Type B pancreatic cell (in vitro differentiated cells): ENCODE measurements around the gene CEP350. TPM values are rescaled to one million over a fixed set of nuclear protein-coding genes. Genes with fewer than 3 reads are reported as not detected.

Experiments
- DNase-seq: peaks from one replicate; pipeline ENCODE4 v3.0.0; 2021; ENCODE audit warnings: mixed read lengths; ENCODE audit not compliant: unreplicated experiment; ENCODE audit errors: extremely low spot score
- H3K27ac Mint-ChIP-seq: 2 replicates; pipeline ENCODE4 v1.8.0; 2021; ENCODE audit warnings: mild to moderate bottlenecking, mixed read lengths
- H3K27me3 Mint-ChIP-seq: 2 replicates; pipeline ENCODE4 v1.8.0; 2021; ENCODE audit warnings: mixed read lengths
- H3K36me3 Mint-ChIP-seq: 2 replicates; pipeline ENCODE4 v1.8.0; 2021; ENCODE audit warnings: mixed read lengths
- H3K4me1 Mint-ChIP-seq: one replicate; pipeline ENCODE4 v1.8.0; 2021; ENCODE audit warnings: mixed read lengths; ENCODE audit not compliant: unreplicated experiment
- H3K4me3 Mint-ChIP-seq: 2 replicates; pipeline ENCODE4 v1.8.0; 2021; ENCODE audit warnings: mild to moderate bottlenecking, mixed read lengths
- H3K9me3 Mint-ChIP-seq: 2 replicates; pipeline ENCODE4 v1.8.0; 2021; ENCODE audit warnings: mixed read lengths
- CTCF ChIP-seq: fragments of 200-600 bp; sonication (generic); conservative IDR thresholded peaks from 2 replicates; pipeline ENCODE4 v1.5.0; 2021; ENCODE audit warnings: antibody characterized with exemption, mild to moderate bottlenecking
- total RNA-seq: library from RNA; stranded (reverse); gene quantifications from 2 replicates; pipeline ENCODE4 v1.2.1, GENCODE V29; 2021; ENCODE audit warnings: low replicate concordance

CEP350 gene
- total RNA-seq, 1 donor from 2014 or later, result 41.5 TPM

DNA sequence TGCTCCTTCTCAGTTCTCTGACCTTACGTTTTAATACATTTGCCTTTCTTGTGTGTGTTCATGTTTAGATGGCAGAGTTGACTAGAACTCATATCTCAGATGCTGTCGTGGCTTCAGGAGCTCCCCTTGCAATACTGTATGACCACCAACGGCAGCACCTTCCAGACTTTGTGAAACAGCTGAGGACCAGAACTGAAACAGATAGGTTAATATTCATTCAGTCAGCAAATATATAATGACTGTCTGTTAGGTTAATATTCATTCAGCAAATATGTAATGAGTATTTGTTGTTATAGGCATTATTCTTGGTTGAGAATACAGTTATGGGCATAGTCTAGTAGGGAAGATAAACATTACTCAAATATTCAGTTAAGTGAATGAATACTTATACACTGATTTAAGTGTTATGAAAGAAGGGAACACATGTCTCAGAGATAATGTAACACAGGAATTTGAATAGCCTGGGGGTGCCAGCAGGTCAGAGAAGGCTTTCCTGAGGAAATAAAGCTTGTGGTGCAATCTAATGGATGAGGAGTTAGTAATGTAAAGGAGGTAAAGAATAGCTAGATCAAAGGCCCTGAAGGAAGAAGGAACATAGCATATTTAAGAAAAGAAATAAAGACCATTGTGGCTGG, 88.5 kb downstream of the CEP350 start:
- Mint-ChIP-seq H3K4me3 (no peak overlapping the region), H3K4me1 (no peaks in the 10 kb centered on the region), H3K9me3 (no peaks in the 10 kb centered on the region), H3K36me3 (peaks cover 42% of the 10 kb centered on the region), H3K27me3 (no peaks in the 10 kb centered on the region), H3K27ac (no peak overlapping the region)
- no peak for TF ChIP-seq CTCF
- DNase-seq, result no peak

- no peak for DNase-seq
- H3K4me1 Mint-ChIP-seq, result no peaks in the 10 kb centered on the region
- H3K27me3 Mint-ChIP-seq, result no peaks in the 10 kb centered on the region
- no peak for TF ChIP-seq CTCF
- no peaks in the 10 kb centered on the region for H3K9me3 Mint-ChIP-seq
- H3K4me3 Mint-ChIP-seq, result no peak overlapping the region
- H3K27ac Mint-ChIP-seq, result no peak overlapping the region
- peaks cover 41% of the 10 kb centered on the region for H3K36me3 Mint-ChIP-seq
Measured at GRCh38 chr1:180043785-180044184, 89.2 kb downstream of the CEP350 start.

DNA sequence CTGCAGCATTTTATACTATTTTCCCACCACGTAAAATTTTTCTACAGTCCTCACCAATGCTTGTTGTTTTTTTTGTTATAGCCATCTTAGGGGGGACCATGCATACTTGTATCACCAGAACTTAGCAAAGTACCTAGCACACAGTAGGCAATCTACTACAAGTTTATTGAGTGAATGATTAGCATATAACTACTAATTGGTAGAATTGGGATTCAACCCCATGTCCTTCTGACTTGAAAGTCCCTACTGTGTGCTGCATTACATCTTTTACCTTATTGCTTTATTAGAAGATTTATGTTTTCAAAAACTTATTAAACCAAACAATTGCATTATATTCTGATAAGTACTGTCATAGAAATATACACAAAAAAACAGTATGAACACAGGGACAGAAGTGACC, 92.1 kb downstream of the CEP350 start:
- Mint-ChIP-seq H3K27ac (no peak overlapping the region), H3K36me3 (peaks cover 49% of the 10 kb centered on the region), H3K4me3 (no peak overlapping the region), H3K4me1 (no peaks in the 10 kb centered on the region), H3K27me3 (no peaks in the 10 kb centered on the region), H3K9me3 (no peaks in the 10 kb centered on the region)
- TF ChIP-seq CTCF, result no peak
- DNase-seq, result no peak

DNA sequence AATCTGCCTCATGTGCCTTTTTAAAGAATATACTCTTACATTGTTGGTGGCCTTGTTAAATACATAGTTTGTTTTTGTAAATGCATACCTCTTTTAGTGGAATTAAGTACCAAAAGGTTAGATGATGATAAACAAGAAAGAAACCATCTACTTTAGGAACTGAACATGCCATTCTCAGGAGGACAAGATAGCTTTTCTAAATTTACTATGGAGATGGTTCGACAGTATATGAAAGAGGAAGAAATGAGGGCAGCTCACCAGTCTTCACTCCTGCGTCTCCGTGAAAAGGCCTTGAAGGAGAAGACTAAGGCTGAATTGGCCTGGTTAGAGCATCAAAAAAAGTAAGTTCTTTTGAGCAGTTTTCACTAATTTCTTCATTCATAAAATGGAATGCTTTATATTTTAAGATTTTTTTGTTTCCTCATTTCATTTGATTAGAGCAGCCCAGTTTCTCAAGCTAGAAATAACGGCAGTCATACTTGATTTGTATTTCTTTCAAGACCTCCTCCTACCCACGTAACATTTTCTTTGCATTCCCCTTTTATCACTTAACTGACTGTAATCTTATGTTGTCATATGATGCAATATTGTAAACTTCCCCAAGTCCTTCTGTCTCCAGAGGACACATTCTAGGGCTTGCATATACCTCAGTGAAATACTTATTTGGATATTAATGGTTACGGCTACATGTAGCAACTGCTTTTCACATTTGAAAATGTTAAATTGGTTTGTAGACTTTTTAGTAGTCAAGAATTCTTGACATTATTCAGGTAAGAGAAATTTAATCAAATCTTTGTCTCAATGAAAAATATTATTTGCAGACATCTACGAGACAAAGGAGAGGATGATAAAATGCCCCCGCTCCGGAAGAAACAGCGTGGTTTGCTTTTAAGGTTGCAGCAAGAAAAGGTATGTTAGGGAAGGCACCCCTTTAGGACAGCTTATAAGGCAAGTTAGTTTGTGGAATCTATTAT, 99.3 kb downstream of the CEP350 start:
- H3K4me3 Mint-ChIP-seq, result no peak overlapping the region
- no peak for DNase-seq
- H3K9me3 Mint-ChIP-seq, result no peaks in the 10 kb centered on the region
- H3K36me3 Mint-ChIP-seq, result peaks cover 32% of the 10 kb centered on the region
- H3K27me3 Mint-ChIP-seq, result no peaks in the 10 kb centered on the region
- no peak for TF ChIP-seq CTCF
- no peak overlapping the region for H3K27ac Mint-ChIP-seq
- H3K4me1 Mint-ChIP-seq, result no peaks in the 10 kb centered on the region

GRCh38 chr1:180057883-180058396, 103.3 kb downstream of the CEP350 start:
- DNase-seq, result no peak
- H3K36me3 Mint-ChIP-seq, result peaks cover 31% of the 10 kb centered on the region
- H3K4me1 Mint-ChIP-seq, result no peaks in the 10 kb centered on the region
- no peak overlapping the region for H3K27ac Mint-ChIP-seq
- H3K4me3 Mint-ChIP-seq, result no peak overlapping the region
- no peak for TF ChIP-seq CTCF
- H3K9me3 Mint-ChIP-seq, result no peaks in the 10 kb centered on the region
- H3K27me3 Mint-ChIP-seq, result no peaks in the 10 kb centered on the region
